ENCODE results near the gene C9orf85.

C9orf85 gene

DNA sequence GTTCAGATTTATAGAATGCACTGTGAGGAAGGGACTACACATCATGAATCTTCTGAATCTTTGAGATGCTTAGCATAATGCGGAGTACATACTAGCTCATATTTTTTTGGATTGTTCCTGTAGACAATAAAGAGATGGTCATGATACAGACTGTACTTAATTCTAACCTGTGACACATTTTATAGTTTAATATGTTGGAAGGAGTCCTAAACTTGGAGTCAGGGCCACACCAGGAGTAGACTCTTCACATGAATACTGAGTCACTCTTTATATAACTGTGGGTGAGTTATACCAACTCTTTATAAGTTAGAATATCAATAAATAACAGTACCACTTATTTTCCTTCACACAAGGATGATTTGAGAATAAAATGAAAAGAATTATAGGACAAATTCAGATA is 16.9 kb downstream of the C9orf85 start:
- TF ChIP-seq, protein P1, sequence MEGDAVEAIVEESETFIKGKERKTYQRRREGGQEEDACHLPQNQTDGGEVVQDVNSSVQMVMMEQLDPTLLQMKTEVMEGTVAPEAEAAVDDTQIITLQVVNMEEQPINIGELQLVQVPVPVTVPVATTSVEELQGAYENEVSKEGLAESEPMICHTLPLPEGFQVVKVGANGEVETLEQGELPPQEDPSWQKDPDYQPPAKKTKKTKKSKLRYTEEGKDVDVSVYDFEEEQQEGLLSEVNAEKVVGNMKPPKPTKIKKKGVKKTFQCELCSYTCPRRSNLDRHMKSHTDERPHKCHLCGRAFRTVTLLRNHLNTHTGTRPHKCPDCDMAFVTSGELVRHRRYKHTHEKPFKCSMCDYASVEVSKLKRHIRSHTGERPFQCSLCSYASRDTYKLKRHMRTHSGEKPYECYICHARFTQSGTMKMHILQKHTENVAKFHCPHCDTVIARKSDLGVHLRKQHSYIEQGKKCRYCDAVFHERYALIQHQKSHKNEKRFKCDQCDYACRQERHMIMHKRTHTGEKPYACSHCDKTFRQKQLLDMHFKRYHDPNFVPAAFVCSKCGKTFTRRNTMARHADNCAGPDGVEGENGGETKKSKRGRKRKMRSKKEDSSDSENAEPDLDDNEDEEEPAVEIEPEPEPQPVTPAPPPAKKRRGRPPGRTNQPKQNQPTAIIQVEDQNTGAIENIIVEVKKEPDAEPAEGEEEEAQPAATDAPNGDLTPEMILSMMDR (IDR thresholded peaks at IDR 0.05; ENCODE audit: low read depth, low read length, missing control alignments): no peak
- DNase-seq: no peak
- no peak overlapping the region for H3K4me3 ChIP-seq (ENCODE audit: low read depth, low read length)
- H3K27me3 ChIP-seq (replicated peaks): no peaks in the 10 kb centered on the region
- in situ Hi-C loops (cut with HindIII; ENCODE audit: low pct_ligation_motif_present, low sequenced_read_pairs): no loop called here
- H3K27ac ChIP-seq: no peak overlapping the region
- H3K36me3 ChIP-seq (replicated peaks): no peaks in the 10 kb centered on the region

DNA sequence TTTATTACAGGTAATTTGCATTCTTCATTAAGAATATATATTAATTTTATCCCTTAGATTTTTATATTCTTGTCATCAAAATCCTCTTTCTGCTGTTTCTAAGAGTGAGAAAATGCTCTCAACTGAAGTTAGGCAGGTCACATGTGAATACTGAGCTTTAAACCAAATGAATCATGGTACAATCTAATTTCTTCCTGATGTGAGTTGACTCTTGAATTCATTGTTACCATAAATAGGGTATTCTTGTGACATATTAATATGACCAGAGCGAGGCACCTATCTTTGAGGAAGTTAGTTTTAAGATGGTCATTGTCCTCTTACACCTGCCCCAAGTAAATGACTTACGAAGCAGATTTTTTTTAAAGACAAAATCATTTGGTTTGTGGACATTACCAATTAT is 17.4 kb downstream of the C9orf85 start:
- Histone ChIP-seq H3K27me3 (replicated peaks) (no peaks in the 10 kb centered on the region), H3K27ac (no peak overlapping the region), H3K4me3 (ENCODE audit: low read depth, low read length) (no peak overlapping the region), H3K36me3 (replicated peaks) (no peaks in the 10 kb centered on the region)
- in situ Hi-C loops (cut with HindIII; ENCODE audit: low pct_ligation_motif_present, low sequenced_read_pairs): no loop called here
- no peak for DNase-seq
- TF ChIP-seq, protein P1 (IDR thresholded peaks at IDR 0.05; ENCODE audit: low read depth, low read length, missing control alignments): no peak

DNA sequence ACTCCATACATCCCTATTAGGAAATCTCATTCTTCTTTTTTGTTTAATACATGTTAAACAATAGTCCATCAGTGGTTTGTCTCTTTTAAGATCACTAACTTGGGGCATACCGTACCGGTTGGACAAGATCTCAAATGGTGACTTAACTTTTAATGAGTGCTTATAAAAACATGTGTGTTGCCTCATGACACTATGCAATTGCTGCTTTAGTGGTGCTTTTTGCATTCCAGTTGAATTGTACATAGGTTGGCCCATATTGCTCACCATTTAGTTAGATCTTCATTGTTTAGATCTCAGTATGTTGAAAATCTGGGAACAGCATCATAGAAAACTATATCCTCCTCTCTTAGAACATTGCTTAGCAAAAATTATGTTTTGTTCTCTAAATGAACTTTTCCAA is 17.8 kb downstream of the C9orf85 start:
- in situ Hi-C loops (cut with HindIII; ENCODE audit: low pct_ligation_motif_present, low sequenced_read_pairs): no loop called here
- H3K27me3 ChIP-seq (replicated peaks): no peaks in the 10 kb centered on the region
- H3K36me3 ChIP-seq (replicated peaks): no peaks in the 10 kb centered on the region
- TF ChIP-seq, protein P1 (IDR thresholded peaks at IDR 0.05; ENCODE audit: low read depth, low read length, missing control alignments): no peak
- DNase-seq: peak; percentile 18
- H3K4me3 ChIP-seq (ENCODE audit: low read depth, low read length): no peak overlapping the region
- H3K27ac ChIP-seq: peak overlapping the region; percentile 22

DNA sequence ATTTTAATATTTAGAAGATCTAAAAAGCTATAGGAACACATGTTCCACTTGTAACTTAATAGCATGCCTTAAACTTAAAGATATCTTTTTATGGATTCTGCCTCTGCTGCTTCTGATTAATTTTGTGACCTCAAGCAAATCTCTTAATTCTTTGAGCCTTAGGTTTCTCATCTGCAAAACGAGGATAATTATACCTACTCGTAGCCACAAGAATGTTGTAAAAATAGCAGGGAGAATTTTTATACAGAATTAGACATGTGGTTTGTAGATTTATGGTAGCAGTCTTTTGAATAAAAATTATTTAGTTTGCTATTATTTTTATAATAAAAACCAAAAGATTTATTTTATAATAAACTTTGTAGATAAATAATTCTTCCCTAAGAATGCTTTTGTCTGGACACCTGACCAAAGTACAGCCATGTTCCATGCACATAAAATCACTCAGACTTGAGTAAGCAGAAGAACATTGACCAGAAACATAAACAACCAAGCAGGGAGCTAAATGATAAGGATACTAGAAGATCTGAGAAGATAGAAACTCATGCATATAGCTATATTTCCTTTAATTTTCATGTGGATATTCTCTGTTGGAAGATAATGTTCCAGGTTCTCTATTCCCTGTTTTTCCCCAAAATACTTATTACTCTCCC is 18.5 kb downstream of the C9orf85 start:
- Histone ChIP-seq H3K27me3 (replicated peaks) (no peaks in the 10 kb centered on the region), H3K4me3 (ENCODE audit: low read depth, low read length) (no peak overlapping the region), H3K36me3 (replicated peaks) (no peaks in the 10 kb centered on the region), H3K27ac (peak overlapping the region; percentile 22)
- DNase-seq: no peak
- in situ Hi-C loops (cut with HindIII; ENCODE audit: low pct_ligation_motif_present, low sequenced_read_pairs): no loop called here
- TF ChIP-seq, protein P1 (IDR thresholded peaks at IDR 0.05; ENCODE audit: low read depth, low read length, missing control alignments): no peak

DNA sequence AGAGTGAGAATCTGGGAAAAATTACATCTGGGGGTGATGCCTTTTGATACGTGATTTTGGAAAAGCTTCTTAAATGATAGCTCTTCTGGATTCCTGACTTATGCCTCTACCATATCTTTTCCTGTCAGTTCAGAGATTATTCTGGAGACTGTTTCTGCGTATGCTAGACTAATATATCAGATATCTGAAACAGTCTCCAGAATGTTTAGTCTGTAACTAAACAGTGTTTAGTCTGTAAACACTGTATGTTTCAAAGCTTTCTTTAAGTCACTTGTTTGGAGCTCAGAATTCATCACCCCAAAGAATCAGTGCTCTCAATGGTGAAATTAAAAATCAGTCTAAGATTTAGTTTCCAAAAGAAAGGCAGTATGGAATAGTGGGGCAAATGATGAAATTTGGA is 19.7 kb downstream of the C9orf85 start:
- no peak for DNase-seq
- in situ Hi-C loops (cut with HindIII; ENCODE audit: low pct_ligation_motif_present, low sequenced_read_pairs): no loop called here
- no peak overlapping the region for H3K27ac ChIP-seq

More for the DNA sequence above, 19.7 kb downstream of the C9orf85 start:
- TF ChIP-seq, protein P1 (IDR thresholded peaks at IDR 0.05; ENCODE audit: low read depth, low read length, missing control alignments): no peak
- Histone ChIP-seq H3K36me3 (replicated peaks) (no peaks in the 10 kb centered on the region), H3K27me3 (replicated peaks) (no peaks in the 10 kb centered on the region), H3K4me3 (ENCODE audit: low read depth, low read length) (no peak overlapping the region)

All from brain microvascular endothelial cell (primary cell).